Measurements from ENCODE around the gene SLC4A7.

DNA sequence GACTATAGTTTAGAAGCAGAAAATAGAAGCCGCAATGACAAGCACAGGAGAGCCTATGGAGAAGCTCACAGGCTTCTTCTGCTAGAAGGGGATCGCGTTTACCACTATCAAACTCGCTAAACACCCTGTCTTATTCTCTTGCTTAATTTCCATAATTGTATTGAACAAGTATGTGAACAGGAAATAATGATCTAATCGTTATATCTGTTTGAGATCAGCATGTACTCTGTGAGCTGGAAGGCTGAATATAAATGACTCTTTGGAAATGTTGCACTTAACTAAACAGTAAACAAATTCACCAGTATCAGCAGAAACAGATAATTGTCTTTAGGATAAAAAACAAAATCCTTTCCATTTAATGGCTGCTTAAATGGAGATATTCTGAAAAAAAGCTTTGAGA lies 130.0 kb downstream of the SLC4A7 start:
- no peak for TF ChIP-seq CTCF (conservative IDR thresholded peaks at IDR 0.05 in 1 of 2, IDR thresholded peaks at IDR 0.05 in 1 of 2; ENCODE audit: extremely low read depth in 1 of 2, insufficient read depth in 1 of 2, low read depth in 1 of 2, low read length in 2 of 2)
- TF ChIP-seq EZH2 (IDR thresholded peaks at IDR 0.05; ENCODE audit: borderline replicate concordance, low read length): no peak

All from mammary epithelial cell (primary cell).